Testis (tissue), 3 donors: ENCODE results near the gene CNGA3. TPM values are rescaled to one million over a fixed set of nuclear protein-coding genes. Genes with fewer than 3 reads are reported as not detected.

Experiments used
- DNase-seq: peaks from one replicate; pipeline ENCODE4 v3.0.0-alpha.2; 2019
- H3K27ac ChIP-seq, 2 donors: fragments of 200-600 bp; sonication (generic); one replicate each; pipeline ENCODE4 v1.5.1; 2019
- H3K27me3 ChIP-seq: fragments of 200-600 bp; sonication (generic); one replicate; pipeline ENCODE4 v1.5.1; 2019
- H3K36me3 ChIP-seq: fragments of 200-600 bp; sonication (generic); one replicate; pipeline ENCODE4 v1.5.1; 2017; ENCODE audit warnings: low read depth; ENCODE audit errors: missing control alignments
- H3K4me1 ChIP-seq: fragments of 200-600 bp; sonication (generic); one replicate; pipeline ENCODE4 v1.5.1; 2019
- H3K4me3 ChIP-seq, 2 donors: fragments of 200-600 bp; sonication (generic); one replicate each; pipeline ENCODE4 v1.5.1; 2017 to 2019
- H3K9me3 ChIP-seq: fragments of 200-600 bp; sonication (generic); one replicate; pipeline ENCODE4 v1.5.1; 2017
- POLR2A ChIP-seq: fragments of 450-650 bp; IDR thresholded peaks from one replicate; pipeline ENCODE4 v1.6.1; 2017; ENCODE audit warnings: antibody characterized with exemption, mild to moderate bottlenecking, moderate library complexity
- WGBS, 2 donors: methylation state at CpG; one replicate each; pipeline ENCODE4 v1.1.5; 2018; 5-methylcytosine and 5-hydroxymethylcytosine counted together
- intact Hi-C: fragments of 100-400 bp; cut with DNase I; formaldehyde crosslinking; loops from one replicate; pipeline ENCODE4 v1.15.1; 2023; ENCODE audit warnings: low total_unique reads
- polyA plus RNA-seq: library from polyadenylated mRNA; stranded (reverse); fragments of 350-450 nt; fragmentation: Illumina TruSeq; extraction: RNeasy Lipid Tissue Mini Kit (QIAGEN cat#74804); gene quantifications from one replicate; pipeline ENCODE4 v1.2.3, GENCODE V29; 2014; ENCODE audit warnings: low read depth, low replicate concordance; ENCODE audit not compliant: insufficient read depth
- total RNA-seq, 2 donors: library from RNA; depleted of rRNA; stranded (reverse); fragments of >200 nt; gene quantifications; one replicate each; pipeline ENCODE4 v1.2.3, GENCODE V29; 2016
- TF ChIP-seq, protein P1 (sequence below), 3 experiments: fragments of 450-650 bp in 2 of 3; fragments of 200-600 bp in 1 of 3; sonication (generic) in 1 of 3; IDR thresholded peaks; one replicate each; pipeline ENCODE4 v1.5.1; 2016 to 2019; ENCODE audit warnings: antibody characterized with exemption in 3 of 3, mild to moderate bottlenecking in 2 of 3, moderate library complexity in 1 of 3

The CNGA3 gene
- total and polyA plus RNA-seq, 3 donors from 2014 or later: 0.63 to 1.5 (median 1.1) TPM

DNA sequence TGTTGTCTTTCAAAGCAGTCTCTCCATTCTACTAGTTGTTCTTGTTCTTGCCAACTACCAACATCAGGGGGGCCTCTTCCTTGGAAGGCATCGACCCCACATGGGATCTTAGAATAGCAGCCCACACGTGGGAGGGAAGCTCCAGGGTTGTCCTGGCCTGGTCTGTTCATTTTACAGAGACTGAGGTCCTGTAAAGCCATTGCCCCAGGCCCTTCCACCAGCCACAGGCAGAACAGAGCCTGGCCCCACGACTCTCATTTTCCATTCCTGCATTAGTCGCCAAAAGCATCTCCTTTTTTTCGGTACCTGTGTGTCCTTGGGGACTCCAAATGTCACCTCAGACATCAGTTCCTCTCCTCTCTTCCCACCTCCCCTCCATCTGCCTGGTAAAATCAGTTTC is 28.0 kb downstream of the CNGA3 start:
- Histone ChIP-seq H3K4me1 (peaks cover 7% of the 10 kb centered on the region), H3K4me3 (no peak overlapping the region), H3K27me3 (no peaks in the 10 kb centered on the region), H3K9me3 (no peaks in the 10 kb centered on the region), H3K36me3 (no peaks in the 10 kb centered on the region), H3K27ac (no peak overlapping the region)
- intact Hi-C loops: no loop called here
- TF ChIP-seq, protein P1, sequence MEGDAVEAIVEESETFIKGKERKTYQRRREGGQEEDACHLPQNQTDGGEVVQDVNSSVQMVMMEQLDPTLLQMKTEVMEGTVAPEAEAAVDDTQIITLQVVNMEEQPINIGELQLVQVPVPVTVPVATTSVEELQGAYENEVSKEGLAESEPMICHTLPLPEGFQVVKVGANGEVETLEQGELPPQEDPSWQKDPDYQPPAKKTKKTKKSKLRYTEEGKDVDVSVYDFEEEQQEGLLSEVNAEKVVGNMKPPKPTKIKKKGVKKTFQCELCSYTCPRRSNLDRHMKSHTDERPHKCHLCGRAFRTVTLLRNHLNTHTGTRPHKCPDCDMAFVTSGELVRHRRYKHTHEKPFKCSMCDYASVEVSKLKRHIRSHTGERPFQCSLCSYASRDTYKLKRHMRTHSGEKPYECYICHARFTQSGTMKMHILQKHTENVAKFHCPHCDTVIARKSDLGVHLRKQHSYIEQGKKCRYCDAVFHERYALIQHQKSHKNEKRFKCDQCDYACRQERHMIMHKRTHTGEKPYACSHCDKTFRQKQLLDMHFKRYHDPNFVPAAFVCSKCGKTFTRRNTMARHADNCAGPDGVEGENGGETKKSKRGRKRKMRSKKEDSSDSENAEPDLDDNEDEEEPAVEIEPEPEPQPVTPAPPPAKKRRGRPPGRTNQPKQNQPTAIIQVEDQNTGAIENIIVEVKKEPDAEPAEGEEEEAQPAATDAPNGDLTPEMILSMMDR (IDR thresholded peaks at IDR 0.05): no peak
- no peak for TF ChIP-seq POLR2A
- no peak for DNase-seq
- 72 to 76% methylated on average over 5 of the region's 5 CpGs for WGBS, 2 donors

DNA sequence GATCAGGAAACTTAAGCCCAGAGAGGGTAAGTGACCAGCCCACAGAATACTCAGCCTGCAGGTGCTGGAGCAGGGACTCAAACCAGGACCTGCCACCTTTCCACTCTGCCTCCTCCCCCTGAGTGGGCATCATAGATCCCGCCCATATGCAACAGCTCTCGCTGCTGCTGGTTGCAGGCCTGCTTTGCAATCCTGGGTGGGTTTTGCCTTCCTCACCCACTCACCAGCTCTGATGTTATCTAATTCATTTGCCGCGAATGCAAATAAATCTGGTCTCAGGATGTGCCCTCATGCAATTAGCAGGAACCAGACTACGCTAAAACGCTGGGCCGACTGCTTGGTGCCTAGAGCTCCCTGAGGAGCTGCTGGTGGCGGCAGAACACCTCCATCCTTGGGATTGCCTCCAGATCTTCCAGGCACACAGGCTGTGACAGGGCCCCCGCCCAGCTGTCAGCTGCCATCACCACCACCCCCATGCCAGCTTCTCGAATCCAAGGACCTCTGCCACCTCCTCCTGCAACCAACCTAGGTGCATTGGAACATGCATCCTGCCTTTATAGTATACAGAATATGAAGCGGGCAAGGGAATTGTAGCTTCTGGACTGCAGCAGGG is 28.8 kb downstream of the CNGA3 start:
- DNase-seq: no peak
- intact Hi-C loops: no loop called here
- no peak overlapping the region for H3K27ac ChIP-seq
- TF ChIP-seq, protein P1 (IDR thresholded peaks at IDR 0.05): no peak
- no peak for TF ChIP-seq POLR2A
- H3K4me3 ChIP-seq: no peak overlapping the region
- peaks cover 10% of the 10 kb centered on the region for H3K4me1 ChIP-seq
- H3K36me3 ChIP-seq: no peaks in the 10 kb centered on the region
- 83 to 85% methylated on average over 10 to 11 of the region's 11 CpGs for WGBS, 2 donors
- no peaks in the 10 kb centered on the region for H3K27me3 ChIP-seq
- H3K9me3 ChIP-seq: no peaks in the 10 kb centered on the region

DNA sequence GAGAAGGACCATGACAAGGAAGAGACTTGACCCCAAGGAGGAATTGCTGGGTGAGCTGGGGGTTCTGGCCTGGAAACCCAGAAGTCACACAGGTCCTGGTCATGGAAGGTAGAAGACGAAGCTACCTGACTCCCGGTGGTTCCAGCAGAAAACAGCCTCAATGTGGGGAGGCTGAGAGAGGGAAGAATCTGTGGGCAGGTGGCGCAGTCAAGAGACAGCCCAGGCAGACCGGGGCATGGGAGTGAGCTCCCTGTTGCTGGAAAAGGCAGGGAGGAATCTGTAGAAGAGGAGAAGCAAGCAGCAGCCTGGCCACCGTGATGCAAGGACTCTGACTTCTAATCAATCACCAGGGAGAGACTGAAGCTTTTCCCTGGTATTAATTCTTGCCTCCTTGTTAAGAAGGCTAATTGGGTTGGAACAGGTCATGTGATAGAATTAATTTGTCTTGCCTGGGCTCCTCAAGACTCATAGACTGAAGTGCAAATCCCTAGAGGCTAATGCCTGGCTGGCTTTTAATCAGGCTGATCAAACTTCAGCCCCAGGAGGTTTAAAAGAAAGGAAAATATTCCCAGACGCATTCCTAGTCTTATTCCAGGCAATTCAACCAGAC is 30.1 kb downstream of the CNGA3 start:
- DNase-seq: no peak
- Histone ChIP-seq H3K4me3 (no peak overlapping the region), H3K27me3 (no peaks in the 10 kb centered on the region), H3K27ac (no peak overlapping the region), H3K9me3 (no peaks in the 10 kb centered on the region), H3K4me1 (peaks cover 10% of the 10 kb centered on the region), H3K36me3 (no peaks in the 10 kb centered on the region)
- intact Hi-C loops: no loop called here
- no peak for TF ChIP-seq POLR2A
- TF ChIP-seq, protein P1 (IDR thresholded peaks at IDR 0.05): no peak
- WGBS, 2 donors: 79 to 89% methylated on average over 6 of the region's 6 CpGs

DNA sequence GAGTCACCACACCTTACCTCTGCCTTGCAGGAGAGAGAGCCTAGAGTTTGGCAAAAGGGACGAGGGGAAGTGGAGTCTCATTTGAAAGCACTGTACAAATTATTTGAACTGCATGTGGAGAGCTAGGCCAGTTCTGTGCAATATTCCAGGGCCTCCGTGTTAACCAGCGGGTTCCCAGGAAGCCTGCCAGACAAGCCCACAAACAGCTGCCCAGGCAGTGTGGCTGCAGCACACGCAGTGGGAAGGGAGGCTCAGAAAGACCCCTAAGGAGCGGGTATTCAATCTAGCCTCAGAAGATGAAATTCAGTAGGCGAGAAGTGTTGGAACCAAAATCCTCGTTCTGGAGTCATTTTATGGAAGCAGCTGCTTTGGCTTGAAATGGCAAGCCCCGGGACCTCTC is 30.7 kb downstream of the CNGA3 start:
- no peak for DNase-seq
- 72 to 75% methylated on average over 8 of the region's 8 CpGs for WGBS, 2 donors

More for the DNA sequence above, 30.7 kb downstream of the CNGA3 start:
- no peak overlapping the region for H3K27ac ChIP-seq
- intact Hi-C loops: no loop called here
- no peaks in the 10 kb centered on the region for H3K27me3 ChIP-seq
- H3K36me3 ChIP-seq: no peaks in the 10 kb centered on the region
- no peak overlapping the region for H3K4me3 ChIP-seq
- no peak for TF ChIP-seq POLR2A
- TF ChIP-seq, protein P1 (IDR thresholded peaks at IDR 0.05): no peak
- no peaks in the 10 kb centered on the region for H3K9me3 ChIP-seq
- peaks cover 10% of the 10 kb centered on the region for H3K4me1 ChIP-seq
